ENCODE data around the gene LRRC10.

LRRC10 gene

DNA sequence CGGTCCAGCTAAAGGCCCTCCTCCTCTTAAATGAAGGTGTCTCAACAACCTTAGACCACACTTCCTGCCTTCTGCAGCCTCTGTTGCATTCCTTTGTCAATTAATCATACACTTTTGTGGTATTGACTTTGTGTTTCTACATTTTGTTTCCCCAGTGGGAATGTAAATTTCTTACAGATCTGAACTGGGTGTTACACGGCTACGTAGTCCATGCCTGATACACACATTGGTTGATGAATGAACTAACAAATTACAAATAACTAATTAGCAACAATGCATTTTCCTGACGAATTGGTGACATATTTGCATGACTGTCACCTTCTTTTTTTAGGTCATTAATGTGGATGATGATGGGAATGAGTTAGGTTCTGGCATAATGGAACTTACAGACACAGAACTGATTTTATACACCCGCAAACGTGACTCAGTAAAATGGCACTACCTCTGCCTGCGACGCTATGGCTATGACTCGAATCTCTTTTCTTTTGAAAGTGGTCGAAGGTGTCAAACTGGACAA lies 40.6 kb downstream of the LRRC10 start:
- DNase-seq (ENCODE audit: low read depth, low spot score) = no peak

DNA sequence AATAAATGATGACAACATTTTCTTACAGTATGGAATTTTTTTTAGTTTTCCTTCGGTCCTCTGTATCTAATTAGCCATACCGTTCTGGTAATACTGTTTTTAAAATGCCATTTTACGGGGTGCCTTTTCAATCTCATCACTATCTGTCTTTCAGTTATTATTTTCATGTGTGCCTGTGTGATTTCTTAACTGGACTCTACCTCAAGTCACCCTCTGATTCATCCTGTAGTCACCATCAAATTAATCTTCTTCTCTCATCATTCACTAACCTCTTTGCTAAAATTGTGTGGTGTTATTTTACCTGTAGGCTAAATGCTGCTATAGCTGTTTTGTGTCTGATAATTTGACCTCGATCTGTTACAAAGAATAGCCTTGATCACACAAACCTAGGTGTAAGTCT lies 41.5 kb downstream of the LRRC10 start:
- DNase-seq (ENCODE audit: low read depth, low spot score) = no peak

GRCh38 chr12:69566603-69567002 lies 44.1 kb downstream of the LRRC10 start:
- no peak for DNase-seq (ENCODE audit: low read depth, low spot score)

GRCh38 chr12:69563166-69563762 lies 47.4 kb downstream of the LRRC10 start:
- DNase-seq (ENCODE audit: low read depth, low spot score) = no peak

Measured in activated CD4-positive, CD25-positive, alpha-beta regulatory T cell treated with anti-CD3 and anti-CD28 coated beads, Interleukin-2, amount 50 U/mL, for 16 hours (primary cell).